Stimulated activated naive CD8-positive, alpha-beta T cell treated with anti-CD3 and anti-CD28 coated beads, Interleukin-15, Interleukin-2, amounts not matched to agents 100 U/mL and 50 U/mL, for 24 hours (primary cell): ENCODE data around the gene ZNF511.
"Not testable (repeated sequence)": the region's sequence is repeated elsewhere in the genome, so short reads cannot be mapped to it uniquely, and the experiment has no call there.

Source experiments
- ATAC-seq: fragments of 150-1000 bp; cut with Tn5 transposase; one replicate; pipeline ENCODE4 v1.10.0; 2021
- DNase-seq: peaks from one replicate; pipeline ENCODE4 v3.0.0; 2021

Gene ZNF511

GRCh38 chr10:133308421-133309099 is at the start of gene ZNF511, which contains the start of gene TUBGCP2:
Gene ZNF511 (plus strand): TSS chr10:133308914. CDS start chr10:133308944, 30 bp downstream.
Gene TUBGCP2 (minus strand): TSS chr10:133308872. CDS start chr10:133302941, 5,931 bp downstream.
- ATAC-seq (peak; percentile 84), DNase-seq (peak; percentile 92)

- DNase-seq (no peak), ATAC-seq (no peak)
Observed at GRCh38 chr10:133259602-133259989, 49.1 kb upstream of the ZNF511 start.

GRCh38 chr10:133260895-133261725 is 47.6 kb upstream of the ZNF511 start:
- DNase-seq (peak; percentile 83), ATAC-seq (peak; percentile 67)

- DNase-seq (peak; percentile 91), ATAC-seq (peak; percentile 45)
Observed at GRCh38 chr10:133261726-133262325, 46.9 kb upstream of the ZNF511 start.

- ATAC-seq (no peak), DNase-seq (no peak)
Observed at GRCh38 chr10:133262696-133263095, 46.0 kb upstream of the ZNF511 start.

- DNase-seq: no peak
- no peak for ATAC-seq
Observed at GRCh38 chr10:133263674-133264073, 45.0 kb upstream of the ZNF511 start.

GRCh38 chr10:133264461-133264860 is 44.3 kb upstream of the ZNF511 start:
- no peak for ATAC-seq
- no peak for DNase-seq

- not testable (repeated sequence) for ATAC-seq, DNase-seq
Observed at GRCh38 chr10:133265052-133265451, 43.7 kb upstream of the ZNF511 start.

GRCh38 chr10:133266056-133266795 is 42.5 kb upstream of the ZNF511 start:
- ATAC-seq (no peak), DNase-seq (no peak)

- DNase-seq (no peak), ATAC-seq (no peak)
Observed at GRCh38 chr10:133267293-133267692, 41.4 kb upstream of the ZNF511 start.

GRCh38 chr10:133267829-133268228 is 40.9 kb upstream of the ZNF511 start:
- DNase-seq (no peak), ATAC-seq (no peak)

GRCh38 chr10:133268532-133268931 is 40.2 kb upstream of the ZNF511 start:
- DNase-seq (no peak), ATAC-seq (no peak)

GRCh38 chr10:133269367-133269766 is 39.3 kb upstream of the ZNF511 start:
- no peak for DNase-seq
- ATAC-seq: no peak

GRCh38 chr10:133270204-133270603 is 38.5 kb upstream of the ZNF511 start:
- DNase-seq (no peak), ATAC-seq (no peak)

- no peak for DNase-seq
- no peak for ATAC-seq
Observed at GRCh38 chr10:133270773-133271297, 37.9 kb upstream of the ZNF511 start.

- DNase-seq (no peak), ATAC-seq (no peak)
Observed at GRCh38 chr10:133271521-133272300, 37.0 kb upstream of the ZNF511 start.

GRCh38 chr10:133272301-133272963 is 36.3 kb upstream of the ZNF511 start:
- DNase-seq: no peak
- no peak for ATAC-seq

GRCh38 chr10:133272964-133273420 is 35.7 kb upstream of the ZNF511 start:
- ATAC-seq (no peak), DNase-seq (no peak)

- ATAC-seq: no peak
- no peak for DNase-seq
Observed at GRCh38 chr10:133273534-133274143, 35.1 kb upstream of the ZNF511 start.
